NK-92 treated with Interleukin-12 subunit alpha and Interleukin-12 subunit beta, amount 100 ng/mL, for 24 hours (cell line): ENCODE results near the gene TRIM24.
A peak's percentile ranks its signal among the peaks of the same experiment; 100 is the strongest.
"Not testable (repeated sequence)": the region's sequence is repeated elsewhere in the genome, so short reads cannot be mapped to it uniquely, and the experiment has no call there.

Experiments
- DNase-seq: peaks from one replicate; lab custom pipeline; 2025; lab: John Stamatoyannopoulos, UW

TRIM24 gene

DNA sequence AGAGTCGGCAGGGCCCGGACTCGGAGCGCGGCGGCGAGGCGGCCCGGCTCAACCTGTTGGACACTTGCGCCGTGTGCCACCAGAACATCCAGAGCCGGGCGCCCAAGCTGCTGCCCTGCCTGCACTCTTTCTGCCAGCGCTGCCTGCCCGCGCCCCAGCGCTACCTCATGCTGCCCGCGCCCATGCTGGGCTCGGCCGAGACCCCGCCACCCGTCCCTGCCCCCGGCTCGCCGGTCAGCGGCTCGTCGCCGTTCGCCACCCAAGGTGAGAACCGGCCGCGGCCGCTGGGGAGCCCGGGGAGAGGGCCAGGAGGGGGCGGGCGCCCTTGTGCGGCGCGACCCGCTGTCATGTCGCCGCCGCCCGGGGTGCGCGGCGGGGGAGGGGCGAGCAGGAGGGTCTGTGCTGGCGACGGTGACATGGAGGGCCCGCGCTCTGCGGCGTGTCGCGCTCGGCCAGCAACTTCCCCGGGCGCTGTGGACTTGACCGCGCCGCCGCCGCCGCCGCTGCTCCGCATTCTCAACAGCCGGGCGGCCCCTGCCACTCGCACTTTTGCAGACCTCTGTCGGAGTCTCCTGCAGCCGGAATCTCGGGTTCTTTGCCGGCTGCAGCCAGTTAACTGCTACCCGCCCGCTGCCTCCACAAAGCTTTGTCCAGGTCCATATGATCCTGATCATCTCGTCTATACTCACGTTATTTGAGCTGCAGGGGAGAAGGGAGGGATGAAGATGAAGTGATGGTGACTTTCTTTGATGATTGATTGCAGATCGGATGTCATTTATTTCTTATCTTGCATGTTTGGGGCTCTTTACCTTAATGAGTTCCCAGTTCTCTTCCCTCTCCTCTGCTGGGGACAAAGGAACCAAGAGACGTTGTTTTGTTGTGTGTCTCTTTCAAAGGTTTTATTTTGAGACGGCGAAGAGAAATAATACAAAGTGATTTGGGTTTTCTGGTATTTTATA lies 869 bp downstream of the TRIM24 start:
- DNase-seq = peak; percentile 73

DNA sequence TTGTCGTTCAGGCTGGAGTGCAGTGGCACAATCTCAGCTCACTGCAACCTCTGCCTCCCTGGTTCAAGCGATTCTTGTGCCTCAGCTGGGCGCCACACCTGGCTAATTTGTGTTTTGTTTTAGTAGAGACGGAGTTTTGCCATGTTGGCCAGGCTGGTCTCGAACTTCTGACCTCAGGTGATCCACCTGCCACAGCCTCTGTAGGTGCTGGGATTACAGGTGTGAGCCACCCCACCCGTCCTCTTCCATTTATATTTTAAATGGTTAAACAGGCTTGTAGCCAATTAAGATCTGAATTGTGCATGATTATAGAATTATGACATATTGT lies 3.2 kb downstream of the TRIM24 start:
- DNase-seq = not testable (repeated sequence)

DNA sequence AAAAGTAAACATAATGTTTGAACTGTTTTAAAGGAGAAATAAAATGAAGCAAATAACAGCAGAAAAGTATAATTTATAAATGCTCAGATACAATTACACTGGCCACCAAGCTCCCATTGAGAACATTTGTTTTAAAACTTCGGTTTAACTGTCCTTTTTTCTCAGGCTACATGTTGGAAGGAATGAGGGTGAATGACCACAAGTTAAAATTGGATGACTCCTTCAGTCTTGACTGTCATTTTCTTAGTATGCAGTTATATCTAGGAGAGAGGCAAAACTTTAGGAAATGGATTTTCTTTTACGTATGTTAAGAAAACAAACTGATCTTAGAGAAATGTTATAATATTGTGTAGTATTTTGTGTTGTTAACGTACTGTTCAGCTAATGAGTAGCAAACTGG lies 5.0 kb downstream of the TRIM24 start:
- no peak for DNase-seq

DNA sequence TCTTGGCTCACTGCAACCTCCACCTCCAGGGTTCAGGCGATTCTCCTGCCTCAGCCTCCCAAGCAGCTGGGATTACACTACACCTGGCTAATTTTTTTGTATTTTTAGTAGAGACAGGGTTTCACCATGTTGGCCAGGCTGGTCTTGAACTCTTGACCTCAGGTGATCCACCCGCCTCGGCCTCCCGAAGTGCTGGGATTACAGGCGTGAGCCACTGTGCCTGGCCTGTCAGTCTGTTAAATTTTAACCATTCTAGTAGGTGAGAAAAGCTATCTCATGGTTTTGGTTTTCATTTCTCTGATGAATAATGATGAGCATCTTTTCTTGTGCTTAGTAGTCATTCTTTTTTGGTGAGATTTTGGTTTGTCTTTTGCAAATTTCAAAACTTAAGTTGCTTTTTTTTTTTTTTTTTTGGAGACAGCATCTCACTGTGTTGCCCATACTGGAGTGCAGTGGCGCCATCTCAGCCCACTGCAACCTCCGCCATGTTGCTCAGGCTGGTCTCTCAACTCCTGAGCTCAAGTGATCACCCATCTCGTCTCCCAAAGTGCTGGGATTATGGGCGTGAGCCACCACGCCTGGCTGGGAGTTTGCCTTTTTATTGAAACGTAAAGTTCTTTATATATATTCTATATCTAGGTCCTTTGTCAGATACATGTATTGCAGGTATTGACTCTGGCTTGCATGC lies 6.2 kb downstream of the TRIM24 start:
- DNase-seq = not testable (repeated sequence)

DNA sequence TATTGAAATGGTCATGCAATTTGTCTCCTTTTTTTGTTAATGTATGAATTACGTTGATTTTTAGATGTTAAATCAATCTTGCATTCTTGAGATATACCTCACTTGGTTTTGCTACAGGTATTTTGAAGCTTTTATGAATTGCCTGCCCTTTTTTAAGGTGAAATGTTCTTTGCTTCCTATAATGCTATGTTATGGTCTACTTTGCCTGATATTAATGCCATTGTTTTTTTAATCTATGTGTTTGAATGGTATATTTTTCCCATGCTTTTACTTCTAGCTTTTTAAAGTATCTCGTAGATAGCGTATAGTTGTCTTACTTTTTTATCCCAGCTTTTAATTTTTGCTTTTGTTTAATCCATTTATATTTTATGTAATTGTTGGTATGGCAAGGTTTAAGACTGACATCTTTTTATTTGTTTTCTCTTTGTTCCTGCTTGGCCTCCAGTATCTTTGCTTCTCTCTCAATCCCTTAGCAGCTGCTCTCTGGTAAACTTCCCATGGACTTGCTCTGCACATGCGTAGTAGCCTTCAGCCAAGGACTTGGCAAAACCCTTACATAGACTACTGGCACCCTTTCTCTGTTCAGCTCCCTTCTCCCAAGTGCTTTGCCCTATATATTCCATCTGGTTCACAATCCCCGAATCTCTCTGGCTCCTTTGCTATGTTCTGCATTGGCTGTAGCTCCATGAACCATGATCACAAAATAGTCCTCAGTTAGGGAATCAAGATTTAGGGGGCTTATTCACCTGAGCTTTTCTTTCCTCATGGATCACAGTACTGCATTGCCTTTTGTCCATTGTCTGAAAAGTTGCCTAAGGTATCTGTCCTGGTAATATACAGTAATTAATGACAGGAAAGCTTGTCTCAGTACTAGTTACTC lies 8.4 kb downstream of the TRIM24 start:
- no peak for DNase-seq

DNA sequence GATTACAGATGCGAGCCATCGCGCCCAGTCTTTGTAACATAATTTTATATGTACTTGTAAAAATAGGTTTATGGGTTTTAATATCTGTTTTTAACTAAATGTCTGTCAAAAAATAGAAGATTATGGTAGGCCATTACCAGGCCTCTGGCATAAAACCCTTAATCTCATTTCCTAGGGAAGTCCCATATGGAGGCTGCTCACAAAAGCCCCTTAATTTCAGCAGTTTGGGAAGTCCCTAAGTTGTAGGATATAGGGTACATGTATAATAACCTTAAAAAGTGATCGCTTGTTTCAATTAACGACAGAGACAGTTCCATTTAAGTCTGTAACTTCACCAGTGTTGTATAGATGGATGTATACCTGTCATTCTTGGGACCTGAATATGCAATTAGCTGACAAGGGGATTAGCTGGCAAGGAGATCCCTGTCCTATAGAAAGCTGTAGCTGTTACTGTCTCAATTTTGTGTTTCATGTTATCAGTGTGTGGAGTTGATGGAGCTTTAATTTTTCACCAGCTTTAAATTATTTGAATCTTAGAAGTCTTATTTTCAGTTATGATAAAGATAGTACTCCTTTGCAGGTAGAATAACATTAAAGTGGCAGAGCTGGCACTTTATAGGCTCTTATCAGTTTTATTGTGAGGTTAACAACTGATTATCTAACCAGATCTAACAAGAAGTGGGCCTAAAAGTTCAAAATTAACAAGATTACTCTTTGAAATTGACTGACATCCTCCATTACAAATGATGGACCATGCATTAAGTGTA lies 10.5 kb downstream of the TRIM24 start:
- no peak for DNase-seq

DNA sequence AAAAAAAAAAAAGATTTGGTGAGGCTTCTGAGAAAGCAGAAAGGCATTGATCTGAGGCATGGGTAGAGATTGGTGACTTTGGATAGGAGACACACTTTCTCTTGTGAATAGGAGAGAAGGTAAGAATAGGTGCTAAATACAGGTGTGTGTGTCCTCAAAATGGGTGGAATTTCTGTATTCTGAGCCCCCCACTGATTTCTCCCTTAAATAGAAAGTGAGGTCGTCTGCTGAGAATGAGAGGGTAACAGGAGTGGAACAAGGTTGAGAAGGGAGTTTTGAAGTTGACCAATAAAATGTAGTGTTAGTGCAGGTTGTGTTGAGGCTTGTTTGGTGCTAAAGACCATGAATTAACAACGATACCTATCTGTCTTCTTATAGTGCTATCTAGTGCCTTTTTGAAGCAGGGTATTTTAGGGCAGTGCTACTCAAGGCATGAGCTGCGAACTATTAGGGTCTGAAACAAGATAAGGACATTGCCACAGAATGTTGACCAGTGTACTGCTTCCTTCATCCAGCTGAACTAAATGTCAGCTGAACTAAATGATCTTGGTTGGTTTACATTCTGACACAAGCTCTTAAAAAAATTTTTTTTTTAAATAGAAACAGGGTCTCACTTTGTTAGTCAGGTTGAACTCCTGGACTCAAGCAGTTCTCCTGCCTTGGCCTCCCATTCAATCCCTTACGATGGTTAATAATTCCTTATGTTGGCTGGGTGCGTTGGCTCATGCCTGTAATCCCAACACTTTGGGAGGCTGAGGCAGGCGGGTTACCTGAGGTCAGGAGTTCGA lies 12.4 kb downstream of the TRIM24 start:
- DNase-seq = no peak

DNA sequence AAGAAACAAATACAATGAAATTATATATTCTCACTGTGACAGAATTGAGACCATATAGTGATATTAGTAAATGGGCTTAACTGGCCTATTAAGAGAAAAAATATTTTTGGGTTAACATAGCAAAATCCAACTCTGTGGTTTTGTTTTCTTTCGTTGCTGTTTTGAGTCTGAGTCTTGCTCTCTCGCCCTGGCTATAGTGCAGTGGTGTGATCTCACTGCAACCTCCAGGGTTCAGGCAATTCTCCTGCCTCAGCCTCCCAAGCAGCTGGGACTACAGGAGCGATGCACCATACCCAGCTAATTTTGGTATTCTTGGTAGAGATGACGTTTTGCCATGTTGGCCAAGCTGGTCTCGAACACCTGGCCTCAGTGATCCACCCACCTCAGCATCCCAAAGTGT lies 15.3 kb downstream of the TRIM24 start:
- no peak for DNase-seq

DNA sequence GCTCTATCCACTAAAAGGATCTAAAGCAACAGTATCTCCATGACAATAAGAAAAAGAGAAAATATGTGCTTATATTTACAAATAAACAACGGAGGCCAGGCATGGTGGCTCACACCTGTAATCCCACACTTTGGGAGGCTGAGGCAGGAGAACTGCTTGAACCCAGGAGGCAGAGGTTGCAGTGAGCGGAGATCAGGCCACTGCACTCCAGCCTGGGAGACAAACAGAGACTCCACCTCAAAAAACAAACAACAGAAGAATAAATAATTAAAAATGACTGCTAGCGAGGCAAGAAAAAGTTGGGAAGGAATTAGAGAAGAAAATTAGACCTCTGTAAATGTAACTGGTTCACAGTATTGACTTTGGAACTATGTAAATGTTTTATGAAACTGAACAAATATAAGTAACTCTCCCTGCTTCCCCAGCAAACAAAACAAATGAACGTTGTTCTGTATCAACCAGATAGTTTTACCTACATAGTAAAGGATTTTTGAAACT lies 17.1 kb downstream of the TRIM24 start:
- no peak for DNase-seq

DNA sequence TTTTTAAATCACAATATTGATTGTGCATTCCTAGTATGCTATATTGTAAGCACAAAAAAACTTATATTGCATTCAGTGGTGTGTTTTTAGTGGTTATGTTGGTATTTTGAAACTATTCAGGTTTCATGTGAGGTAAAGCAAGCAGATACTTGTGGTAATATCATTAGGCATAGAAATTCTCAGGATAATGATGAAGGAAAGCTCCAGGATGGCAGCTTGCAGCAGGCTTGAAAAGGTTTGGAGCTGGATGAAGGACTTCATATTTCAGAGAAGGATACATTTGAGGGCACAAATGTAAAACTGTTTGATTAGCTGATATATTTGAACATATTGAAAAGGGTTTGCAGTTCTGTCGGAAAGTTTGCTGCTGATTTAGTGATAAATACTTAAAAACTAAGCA lies 17.5 kb downstream of the TRIM24 start:
- DNase-seq = no peak

DNA sequence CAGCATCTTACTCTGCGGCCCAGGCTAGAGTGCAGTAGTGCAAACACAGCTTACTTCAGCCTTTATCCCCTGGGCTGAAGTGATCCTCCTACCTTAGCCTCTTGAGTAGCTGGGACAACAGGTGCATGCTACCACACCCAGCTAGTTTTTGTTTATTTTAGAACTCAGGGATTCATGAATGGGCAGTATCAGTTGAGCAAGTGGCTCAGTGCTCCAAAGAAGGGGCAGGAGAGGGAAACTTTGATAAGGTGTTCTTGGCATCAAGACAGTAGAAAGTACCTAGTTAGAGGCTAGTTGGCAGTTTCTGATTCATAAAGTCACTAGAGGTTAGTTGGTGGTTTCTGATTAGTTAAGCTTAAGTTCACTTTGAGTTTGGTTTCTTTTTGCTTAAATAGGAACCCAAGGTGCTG lies 18.4 kb downstream of the TRIM24 start:
- no peak for DNase-seq

DNA sequence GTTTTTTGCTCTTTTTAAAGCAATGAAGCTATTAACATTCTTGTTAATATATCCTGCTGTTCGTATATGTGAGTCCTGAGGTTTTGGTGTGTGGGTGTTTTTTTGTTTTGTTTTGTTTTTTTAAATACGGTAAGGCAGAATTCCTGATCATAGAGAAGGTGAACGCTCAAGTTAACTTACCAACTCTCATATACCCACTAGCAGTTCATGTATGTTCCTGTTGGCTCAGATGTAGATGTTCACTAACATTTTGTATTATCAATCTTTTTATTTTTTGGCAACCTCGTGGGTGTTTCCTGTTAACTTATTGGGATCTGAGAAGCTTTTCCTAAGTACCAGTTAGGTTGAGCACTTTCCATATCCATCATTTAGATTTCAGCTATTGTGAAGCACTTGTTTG lies 20.5 kb downstream of the TRIM24 start:
- DNase-seq = no peak

DNA sequence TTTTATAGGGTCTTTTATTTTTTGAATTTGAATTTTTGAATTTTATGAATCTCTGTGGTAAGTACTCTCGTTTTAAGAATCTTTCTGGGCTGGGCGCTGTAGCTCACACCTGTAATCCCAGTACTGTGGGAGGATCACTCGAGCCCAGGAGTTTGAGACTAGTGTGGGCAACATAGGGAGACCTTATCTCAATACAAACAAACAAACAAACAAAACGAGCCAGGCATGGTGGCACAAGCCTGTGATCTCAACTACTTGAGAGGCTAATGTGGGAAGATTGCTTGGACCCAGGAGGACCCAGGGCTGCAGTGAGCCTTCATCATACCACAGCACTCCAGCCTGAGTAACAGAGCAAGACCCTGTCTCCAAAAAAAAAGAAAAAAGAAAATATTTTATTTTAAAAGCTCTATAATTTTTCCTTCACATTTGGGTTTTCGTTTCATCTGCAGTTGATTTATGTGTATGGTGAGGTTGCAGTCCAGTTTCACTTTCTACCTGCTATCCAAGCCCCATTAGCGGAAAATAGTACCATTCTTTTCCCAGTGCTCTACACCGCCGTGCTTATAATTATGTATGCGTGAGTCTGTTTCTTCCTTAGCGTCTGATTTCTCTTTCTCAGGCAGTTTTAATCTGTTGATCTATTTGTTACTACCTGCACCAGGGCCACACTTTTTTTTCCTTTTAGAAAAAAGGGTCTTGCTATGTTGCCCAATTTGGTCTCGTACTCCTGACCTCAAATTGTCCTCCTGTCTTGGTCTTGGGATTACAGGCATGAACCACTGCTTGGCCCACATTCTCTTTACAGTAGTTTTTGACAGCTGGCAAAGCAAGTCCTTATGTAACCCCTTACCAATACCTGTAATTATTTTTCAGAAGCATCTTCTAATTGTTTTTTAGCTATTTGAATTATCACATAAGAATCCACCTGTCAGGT lies 21.7 kb downstream of the TRIM24 start:
- no peak for DNase-seq

DNA sequence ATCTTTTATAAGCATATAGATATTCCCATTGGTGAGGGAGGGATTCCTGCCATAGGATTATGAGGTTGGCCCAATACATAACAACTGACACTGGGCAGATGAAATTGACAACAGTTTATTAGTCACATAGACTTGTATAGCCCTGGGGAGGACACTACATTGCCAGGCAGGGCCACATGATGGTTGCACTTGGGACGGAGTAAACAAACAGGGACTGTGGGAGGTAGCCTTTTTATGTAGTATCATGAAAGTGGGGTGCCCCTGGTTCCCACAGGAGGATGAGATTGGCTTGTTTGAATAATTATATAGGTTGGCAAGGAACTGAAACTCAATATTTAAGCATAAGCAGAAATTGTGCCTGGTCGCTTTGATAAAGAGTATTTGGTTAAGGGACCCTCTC lies 23.5 kb downstream of the TRIM24 start:
- DNase-seq = no peak

DNA sequence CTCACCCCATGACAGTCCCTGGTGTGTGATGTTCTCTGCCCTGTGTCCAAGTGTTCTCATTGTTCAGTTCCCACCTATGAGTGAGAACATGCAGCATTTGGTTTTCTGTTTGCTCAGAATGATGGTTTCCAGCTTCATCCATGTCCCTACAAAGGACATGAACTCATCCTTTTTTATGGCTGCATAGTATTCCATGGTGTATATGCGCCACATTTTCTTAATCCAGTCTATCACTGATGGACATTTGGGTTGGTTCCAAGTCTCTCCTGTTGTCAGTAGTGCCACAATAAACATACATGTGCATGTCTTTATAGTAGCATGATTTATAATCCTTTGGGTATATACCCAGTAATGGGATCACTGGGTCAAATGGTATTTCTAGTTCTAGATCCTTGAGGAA lies 25.4 kb downstream of the TRIM24 start:
- not testable (repeated sequence) for DNase-seq

DNA sequence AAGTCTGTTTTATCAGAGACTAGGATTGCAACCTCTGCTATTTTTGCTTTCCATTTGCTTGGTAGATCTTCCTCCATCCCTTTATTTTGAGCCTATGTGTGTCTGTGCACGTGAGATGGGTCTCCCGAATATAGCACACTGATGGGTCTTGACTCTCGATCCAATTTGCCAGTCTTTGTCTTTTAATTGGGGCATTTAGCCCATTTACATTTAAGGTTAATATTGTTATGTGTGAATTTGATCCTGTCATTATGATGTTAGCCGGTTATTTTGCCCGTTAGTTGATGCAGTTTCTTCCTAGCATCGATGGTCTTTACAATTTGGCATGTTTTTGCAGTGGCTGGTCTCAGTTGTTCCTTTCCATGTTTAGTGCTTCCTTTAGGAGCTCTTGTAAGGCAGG lies 29.1 kb downstream of the TRIM24 start:
- not testable (repeated sequence) for DNase-seq

DNA sequence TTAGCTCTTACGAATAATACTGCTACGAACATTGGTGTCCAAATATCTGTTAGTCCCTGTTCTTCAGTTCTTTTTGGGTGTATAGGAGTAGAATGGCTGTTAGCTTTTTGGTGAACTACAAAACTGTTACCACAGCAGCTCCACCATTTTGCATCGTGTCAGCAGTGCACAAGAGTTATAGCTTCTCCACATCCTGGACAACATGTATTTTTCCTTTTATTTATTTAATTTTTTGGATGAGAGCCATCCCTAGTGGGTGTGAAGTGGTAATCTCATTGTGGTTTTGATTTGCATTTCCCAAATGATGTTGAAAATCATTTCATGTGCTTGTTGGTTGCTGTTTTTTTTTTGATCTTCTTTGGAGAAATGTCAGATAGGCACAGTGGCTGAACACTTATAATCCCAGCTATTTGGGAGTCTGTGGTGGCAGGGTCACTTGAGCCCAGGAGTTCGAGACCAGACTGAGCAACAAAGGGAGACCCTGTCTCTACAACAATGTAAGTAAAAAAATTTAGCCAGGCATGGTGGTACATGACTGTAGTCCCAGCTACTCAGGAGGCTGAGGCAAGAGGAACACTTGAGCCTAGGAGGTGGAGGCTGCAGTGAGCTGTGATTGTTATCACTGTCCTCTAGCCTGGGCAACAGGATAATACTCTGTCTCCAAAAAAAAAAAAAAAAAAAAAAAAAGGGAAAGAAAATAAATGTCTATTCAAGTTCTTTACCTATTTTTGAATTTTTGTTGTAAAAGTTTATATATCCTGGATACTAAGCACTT lies 31.7 kb downstream of the TRIM24 start:
- no peak for DNase-seq

DNA sequence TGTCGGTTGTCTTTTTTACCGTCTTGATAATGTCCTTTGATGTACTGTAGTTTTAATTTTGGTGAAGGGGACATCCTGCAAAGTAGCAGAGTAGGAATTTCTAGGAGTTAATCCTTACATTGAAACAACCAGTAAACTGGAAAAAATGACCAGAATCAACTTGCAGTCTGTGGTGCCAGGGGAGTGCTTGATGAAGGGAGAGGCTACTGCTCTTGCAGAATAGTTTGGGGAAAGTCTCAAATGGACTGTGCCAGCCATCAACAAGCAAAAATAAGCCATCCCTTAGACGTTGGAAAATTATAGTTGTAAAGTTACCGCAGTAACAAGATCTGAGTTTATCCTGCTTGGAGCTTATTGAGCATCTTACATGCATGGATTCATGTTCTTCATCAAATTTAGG lies 32.4 kb downstream of the TRIM24 start:
- no peak for DNase-seq

DNA sequence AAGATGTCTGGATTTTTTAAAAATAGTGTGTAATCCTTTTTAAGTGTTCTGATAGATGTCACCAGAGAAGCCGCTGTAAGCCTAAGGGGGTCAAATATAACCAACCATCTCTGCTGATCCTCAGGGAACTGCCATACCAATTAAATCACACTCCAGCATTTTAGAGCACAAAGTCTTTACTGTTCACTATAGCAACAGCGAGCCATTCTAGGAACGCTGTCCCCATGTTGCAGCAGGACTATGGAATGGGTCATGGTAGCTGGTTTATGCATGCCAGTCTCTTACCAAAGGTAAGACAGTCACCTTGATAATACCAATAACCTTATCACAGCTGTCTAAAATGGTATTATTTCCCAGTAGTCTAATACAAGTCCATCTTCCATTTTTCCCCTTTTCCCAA lies 33.5 kb downstream of the TRIM24 start:
- no peak for DNase-seq
